Measurements from ENCODE around the gene RABAC1. TPM values are rescaled to one million over a fixed set of nuclear protein-coding genes. Genes with fewer than 3 reads are reported as not detected.

Gene RABAC1
- total and polyA plus RNA-seq, 2 experiments from 2014 or later: 151 to 270 TPM

DNA sequence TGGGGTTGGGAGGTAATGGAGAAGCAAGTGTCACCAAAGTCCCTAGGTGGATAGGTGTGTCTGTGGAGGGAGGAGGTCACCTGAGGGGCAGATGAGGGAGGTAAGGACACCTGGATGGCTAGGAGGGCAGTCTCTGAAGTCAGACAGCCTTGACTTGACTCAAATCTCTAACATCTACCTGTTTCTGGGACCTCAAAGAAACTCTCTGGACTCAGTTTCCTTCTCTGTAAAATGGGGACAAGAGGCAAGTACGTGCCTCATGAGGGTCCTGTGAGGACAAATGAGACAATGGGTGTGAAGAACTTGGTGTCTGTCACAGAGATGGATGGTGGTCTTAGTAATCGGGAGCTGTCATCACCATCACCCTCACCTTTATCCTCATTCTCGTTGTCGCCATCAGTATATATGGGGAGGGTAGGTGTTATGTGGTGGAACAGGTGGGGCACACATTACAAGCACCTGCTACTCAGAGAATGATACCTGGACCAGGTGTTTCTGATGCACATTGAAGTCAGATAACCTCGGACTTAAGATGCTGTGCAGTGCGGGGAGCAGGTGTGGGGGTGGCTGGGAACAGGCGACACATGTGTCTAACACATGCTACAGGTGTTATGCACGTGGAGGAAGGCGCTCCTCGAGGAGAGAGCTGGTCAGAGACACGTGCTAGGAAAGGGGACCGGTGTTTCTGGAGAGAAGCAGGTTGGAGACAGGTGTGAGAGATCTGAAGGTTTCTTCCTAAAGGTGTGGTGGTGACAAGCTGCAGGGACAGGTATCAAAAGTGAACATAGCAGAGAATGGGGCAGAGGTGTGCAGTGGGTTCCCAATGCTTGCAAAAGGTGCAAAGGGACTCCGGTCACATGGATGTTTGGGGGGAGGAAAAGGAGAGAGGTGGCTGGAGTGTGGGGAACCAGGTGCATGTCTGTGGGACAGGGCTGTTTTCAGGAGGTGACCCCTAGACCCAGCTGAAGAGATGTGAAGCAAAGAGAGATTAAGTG is 34.7 kb downstream of the RABAC1 start:
- no peaks in the 10 kb centered on the region for H3K9me3 ChIP-seq (ENCODE audit: low read depth)
- no peaks in the 10 kb centered on the region for H3K36me3 ChIP-seq
- no peaks in the 10 kb centered on the region for H3K4me1 ChIP-seq (ENCODE audit: low read depth)
- H3K27me3 ChIP-seq: peaks cover 98% of the 10 kb centered on the region
- no peak overlapping the region for H3K4me3 ChIP-seq
- DNase-seq (ENCODE audit: low read depth in 1 of 2, low spot score in 1 of 2): no peak
- H3K27ac ChIP-seq: no peak overlapping the region
- TF ChIP-seq, protein P1, sequence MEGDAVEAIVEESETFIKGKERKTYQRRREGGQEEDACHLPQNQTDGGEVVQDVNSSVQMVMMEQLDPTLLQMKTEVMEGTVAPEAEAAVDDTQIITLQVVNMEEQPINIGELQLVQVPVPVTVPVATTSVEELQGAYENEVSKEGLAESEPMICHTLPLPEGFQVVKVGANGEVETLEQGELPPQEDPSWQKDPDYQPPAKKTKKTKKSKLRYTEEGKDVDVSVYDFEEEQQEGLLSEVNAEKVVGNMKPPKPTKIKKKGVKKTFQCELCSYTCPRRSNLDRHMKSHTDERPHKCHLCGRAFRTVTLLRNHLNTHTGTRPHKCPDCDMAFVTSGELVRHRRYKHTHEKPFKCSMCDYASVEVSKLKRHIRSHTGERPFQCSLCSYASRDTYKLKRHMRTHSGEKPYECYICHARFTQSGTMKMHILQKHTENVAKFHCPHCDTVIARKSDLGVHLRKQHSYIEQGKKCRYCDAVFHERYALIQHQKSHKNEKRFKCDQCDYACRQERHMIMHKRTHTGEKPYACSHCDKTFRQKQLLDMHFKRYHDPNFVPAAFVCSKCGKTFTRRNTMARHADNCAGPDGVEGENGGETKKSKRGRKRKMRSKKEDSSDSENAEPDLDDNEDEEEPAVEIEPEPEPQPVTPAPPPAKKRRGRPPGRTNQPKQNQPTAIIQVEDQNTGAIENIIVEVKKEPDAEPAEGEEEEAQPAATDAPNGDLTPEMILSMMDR (IDR thresholded peaks at IDR 0.05; ENCODE audit: low read depth, low read length): no peak

DNA sequence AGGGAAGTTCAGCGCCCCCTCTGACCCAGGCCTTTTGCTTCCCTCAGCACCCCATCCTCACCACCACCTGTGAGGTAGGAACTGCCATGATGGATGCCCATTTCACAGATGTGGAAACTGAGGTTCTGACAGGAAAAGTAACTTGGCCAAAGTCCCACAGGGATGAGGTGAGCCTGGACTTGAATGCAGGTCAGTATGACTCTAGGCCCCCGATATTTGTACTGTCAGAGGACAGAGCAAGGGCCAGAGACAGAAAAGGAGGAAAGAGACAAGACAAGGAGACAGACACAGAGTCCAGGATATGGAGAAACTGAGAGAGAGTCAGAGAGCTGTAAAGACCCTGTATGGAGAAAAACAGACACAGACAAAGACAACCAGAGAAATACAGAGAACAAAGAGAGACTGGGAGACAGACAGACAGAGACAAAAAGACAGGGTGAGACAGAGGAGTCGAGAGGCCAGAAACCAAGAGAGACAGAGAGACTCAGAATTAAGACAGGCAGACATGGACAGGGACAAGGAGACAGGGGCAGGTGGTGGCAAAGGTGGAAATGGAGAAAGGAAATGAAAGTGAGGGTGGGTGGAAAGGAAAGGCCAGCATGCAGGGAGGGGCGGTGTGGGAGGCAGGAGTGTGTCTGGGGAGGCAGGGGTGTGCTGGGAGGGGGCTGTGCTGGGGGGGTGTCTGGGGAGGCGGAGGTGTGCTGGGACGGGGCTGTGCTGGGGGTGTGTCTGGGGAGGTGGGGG is 35.9 kb downstream of the RABAC1 start:
- TF ChIP-seq, protein P1 (IDR thresholded peaks at IDR 0.05; ENCODE audit: low read depth, low read length): no peak
- no peaks in the 10 kb centered on the region for H3K4me1 ChIP-seq (ENCODE audit: low read depth)
- DNase-seq (ENCODE audit: low read depth in 1 of 2, low spot score in 1 of 2): no peak

DNA sequence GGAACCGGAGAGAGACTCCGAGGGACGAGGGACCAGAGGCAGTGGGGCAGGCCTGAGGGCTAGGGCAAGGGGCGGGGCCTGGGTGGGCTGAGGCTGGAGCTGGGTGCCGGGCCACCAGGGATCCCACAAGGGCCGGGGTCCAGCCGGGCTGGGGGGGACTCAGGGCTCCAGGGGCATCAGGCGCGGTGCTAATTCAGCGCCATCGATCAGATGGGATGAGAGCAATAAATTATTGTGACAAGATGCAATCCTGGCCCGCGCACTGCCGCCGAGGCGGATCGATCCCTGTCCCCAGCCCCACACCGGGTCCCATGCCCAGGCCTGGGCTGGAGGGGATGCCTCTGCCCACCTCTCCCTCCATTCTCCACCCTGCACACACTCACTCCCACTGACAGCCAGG is 36.5 kb downstream of the RABAC1 start:
- Histone ChIP-seq H3K9me3 (ENCODE audit: low read depth) (no peaks in the 10 kb centered on the region), H3K4me3 (no peak overlapping the region), H3K36me3 (no peaks in the 10 kb centered on the region), H3K4me1 (ENCODE audit: low read depth) (no peaks in the 10 kb centered on the region), H3K27ac (no peak overlapping the region), H3K27me3 (peaks cover 98% of the 10 kb centered on the region)
- TF ChIP-seq, protein P1 (IDR thresholded peaks at IDR 0.05; ENCODE audit: low read depth, low read length): no peak
- no peak for DNase-seq (ENCODE audit: low read depth in 1 of 2, low spot score in 1 of 2)

More for the DNA sequence above, 35.9 kb downstream of the RABAC1 start:
- Histone ChIP-seq H3K4me3 (no peak overlapping the region), H3K36me3 (no peaks in the 10 kb centered on the region), H3K27ac (no peak overlapping the region), H3K9me3 (ENCODE audit: low read depth) (no peaks in the 10 kb centered on the region), H3K27me3 (peaks cover 98% of the 10 kb centered on the region)

DNA sequence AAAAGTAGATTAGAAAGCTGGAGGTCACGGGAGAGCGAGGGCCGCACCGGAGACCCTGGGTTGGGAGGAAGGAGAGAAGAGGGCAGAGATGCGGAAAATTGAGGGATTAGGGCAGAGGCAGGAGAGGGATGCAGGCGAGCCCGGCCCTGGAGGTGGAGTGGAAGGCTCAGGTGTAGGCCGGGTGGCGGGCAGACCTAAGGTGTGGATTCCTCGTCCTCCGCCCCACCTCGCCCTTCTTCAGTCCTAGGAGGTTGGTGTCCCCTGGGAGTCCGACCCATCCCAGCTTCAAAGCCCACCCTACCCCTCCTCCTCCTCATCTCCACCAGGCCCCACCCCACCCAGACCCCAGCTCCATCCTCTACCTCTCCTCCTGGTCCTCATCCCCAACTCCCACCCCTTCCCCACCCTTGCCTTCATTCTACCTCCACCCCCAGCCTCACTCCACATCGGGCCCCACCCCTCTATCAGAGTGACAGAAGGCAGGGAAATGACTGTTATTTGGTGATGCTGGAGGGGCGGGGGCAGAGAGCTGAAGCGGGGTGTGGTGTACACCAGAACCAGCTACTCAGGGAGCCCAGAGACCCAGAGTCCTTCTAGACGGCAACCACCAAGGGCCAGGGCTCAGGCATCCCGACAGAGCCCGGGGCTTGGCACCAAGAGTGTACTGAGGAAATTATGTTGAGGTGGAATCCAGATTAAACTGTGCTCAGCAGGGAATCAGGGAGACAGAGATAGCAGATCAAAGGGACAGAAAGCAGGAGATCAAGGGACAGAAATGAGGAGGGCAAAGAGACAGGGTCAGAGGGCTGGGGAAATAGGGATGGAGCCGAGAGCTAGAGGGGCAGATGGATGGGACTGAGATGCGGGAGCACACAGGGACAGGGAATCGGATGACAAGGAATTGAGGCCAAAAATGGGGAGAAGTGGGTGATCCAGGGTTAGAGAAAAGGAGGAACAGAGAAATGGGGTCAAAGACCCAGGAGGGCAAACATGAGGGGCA is 37.2 kb downstream of the RABAC1 start:
- DNase-seq (ENCODE audit: low read depth in 1 of 2, low spot score in 1 of 2): no peak
- no peak overlapping the region for H3K27ac ChIP-seq
- H3K9me3 ChIP-seq (ENCODE audit: low read depth): no peaks in the 10 kb centered on the region
- H3K36me3 ChIP-seq: no peaks in the 10 kb centered on the region
- peaks cover 98% of the 10 kb centered on the region for H3K27me3 ChIP-seq
- TF ChIP-seq, protein P1 (IDR thresholded peaks at IDR 0.05; ENCODE audit: low read depth, low read length): no peak
- no peak overlapping the region for H3K4me3 ChIP-seq
- H3K4me1 ChIP-seq (ENCODE audit: low read depth): no peaks in the 10 kb centered on the region
